ENCODE measurements around the gene ARIH2. TPM values are rescaled to one million over a fixed set of nuclear protein-coding genes. Genes with fewer than 3 reads are reported as not detected.

Gene ARIH2
- total RNA-seq, 1 experiment from 2014 or later, result 122 TPM

DNA sequence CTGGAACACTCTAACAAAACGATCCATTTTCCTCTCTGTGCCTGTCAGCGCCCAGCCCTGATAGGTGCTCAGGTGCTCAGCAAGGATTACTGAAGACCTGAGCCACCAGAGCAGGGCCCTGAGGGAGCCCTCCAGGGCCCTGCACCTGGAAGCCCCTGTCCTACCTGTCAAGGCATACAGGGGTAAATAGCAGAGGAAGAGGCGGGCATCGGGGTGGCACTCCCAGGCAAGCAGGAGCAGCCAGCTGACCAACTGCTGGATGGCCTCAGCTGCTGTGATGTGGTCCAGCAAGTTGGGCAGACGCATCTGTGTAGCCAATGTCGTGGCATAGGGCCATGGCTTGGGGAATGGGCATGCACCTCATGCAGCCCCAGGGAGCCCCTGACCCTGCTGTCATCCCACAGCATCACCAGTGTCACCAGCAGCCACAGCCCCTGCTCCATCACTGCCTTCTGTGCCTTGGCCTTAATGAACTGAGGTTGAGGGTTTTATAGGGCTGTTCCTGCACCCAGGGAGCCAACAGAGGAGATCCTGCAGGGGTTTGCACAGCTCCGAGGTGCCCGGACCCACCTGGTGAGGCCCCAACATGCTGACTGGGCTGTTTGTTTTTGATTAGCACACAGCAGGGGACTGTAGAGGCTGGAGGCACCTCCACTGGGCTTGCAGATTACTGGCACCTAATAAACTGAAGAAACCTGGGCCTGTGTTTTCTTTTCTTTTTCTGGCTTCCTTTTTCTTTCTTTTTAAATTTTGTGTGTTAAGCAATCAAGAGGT is 80.6 kb downstream of the ARIH2 start:
- H3K9me3 Mint-ChIP-seq, result no peaks in the 10 kb centered on the region
- H3K14ac ChIP-seq (ENCODE audit: insufficient read depth, low read length), result no peak overlapping the region; the same call in 1 of the 2 replicates
- no peak overlapping the region for H2AFZ ChIP-seq (ENCODE audit: low read length)
- H3K56ac ChIP-seq (ENCODE audit: insufficient read length, low read depth, low read length), result no peak overlapping the region
- DNase-seq, result no peak
- H3K4me2 ChIP-seq (ENCODE audit: insufficient read depth, insufficient read length, low read length), result no peak overlapping the region
- TF ChIP-seq CTCF (conservative IDR thresholded peaks at IDR 0.05), result no peak
- no peak overlapping the region for H2BK15ac ChIP-seq (ENCODE audit: low read depth, low read length)
- H3T11ph ChIP-seq (ENCODE audit: low read length), result no peak overlapping the region
- no peak overlapping the region for H4K5ac ChIP-seq (ENCODE audit: insufficient read length, low read depth, low read length)
- H3K4me1 ChIP-seq (ENCODE audit: insufficient read depth, low read length), result no peaks in the 10 kb centered on the region
- H3K27me3 ChIP-seq (ENCODE audit: insufficient read depth, low read length), result no peaks in the 10 kb centered on the region
- peak overlapping the region; percentile 23 for H3K18ac ChIP-seq (ENCODE audit: insufficient read length, low read depth, low read length)
- H4K20me1 ChIP-seq (ENCODE audit: control insufficient read depth, insufficient read depth, insufficient read length), result no peaks in the 10 kb centered on the region
- H3K9ac ChIP-seq (ENCODE audit: extremely low read depth, insufficient read length, low read length), result no peak overlapping the region
- H3K36me3 Mint-ChIP-seq (ENCODE audit: insufficient read depth in 1 of 3, low read depth in 3 of 3), result peaks cover 3 to 18% (median 10%) of the 10 kb centered on the region in 3 experiments; a peak in 5 of 7 replicates
- no peak overlapping the region for H3K4ac ChIP-seq (ENCODE audit: low read depth, low read length)
- no peak overlapping the region for H3K23ac ChIP-seq (ENCODE audit: insufficient read length, low read depth, low read length)
- H3K79me2 ChIP-seq (ENCODE audit: insufficient read depth, low read length), result no peaks in the 10 kb centered on the region
- no peak overlapping the region for H3K27ac ChIP-seq (ENCODE audit: insufficient read length, low read depth, low read length)
- no peak overlapping the region for H2BK12ac ChIP-seq (ENCODE audit: insufficient read length, low read depth, low read length)
- peak overlapping the region; percentile 73 to 79 (median 76); a peak in 5 of 7 replicates for H3K27ac Mint-ChIP-seq
- no peak overlapping the region for H2AK5ac ChIP-seq (ENCODE audit: insufficient read length, low read length)
- no peak overlapping the region for H4K8ac ChIP-seq (replicated peaks; ENCODE audit: insufficient read length, low read depth, low read length)
- H3K4me1 Mint-ChIP-seq, result peaks cover 23 to 24% of the 10 kb centered on the region in 2 experiments
- no peaks in the 10 kb centered on the region for H3K79me1 ChIP-seq (ENCODE audit: insufficient read depth, low read depth, low read length, poor library complexity, severe bottlenecking)
- no peak overlapping the region for H2BK120ac ChIP-seq (ENCODE audit: low read depth, low read length, poor library complexity, severe bottlenecking)
- no peaks in the 10 kb centered on the region for H3K23me2 ChIP-seq (ENCODE audit: insufficient read length, low read depth, low read length, poor library complexity, severe bottlenecking)
- H2BK5ac ChIP-seq (ENCODE audit: insufficient read length, low read length), result no peak overlapping the region
- WGBS (ENCODE audit: extremely low coverage, insufficient read length, low lambda C conversion rate), result no CpG with 5 or more reads among the region's 8 CpGs
- H4K91ac ChIP-seq (ENCODE audit: insufficient read length, low read depth, low read length), result no peak overlapping the region
- H3K27me3 Mint-ChIP-seq (ENCODE audit: low read depth), result no peaks in the 10 kb centered on the region
- no peak overlapping the region for H3K4me3 Mint-ChIP-seq
- no peaks in the 10 kb centered on the region for H3K9me3 ChIP-seq (ENCODE audit: control insufficient read depth, low read depth, low read length)
- H2BK20ac ChIP-seq (ENCODE audit: low read depth, low read length, poor library complexity, severe bottlenecking), result no peak overlapping the region
